GM12892 (cell line): ENCODE measurements around the gene CACNA1B.
"Not testable (repeated sequence)": the region's sequence is repeated elsewhere in the genome, so short reads cannot be mapped to it uniquely, and the experiment has no call there.

ENCODE experiments used
- POLR2AphosphoS5 ChIP-seq: IDR thresholded peaks from 2 replicates; pipeline ENCODE4 v1.6.1; 2011; ENCODE audit warnings: low read depth, low read length, control low read depth
- TAF1 ChIP-seq: IDR thresholded peaks from 2 replicates; pipeline ENCODE4 v1.6.1; 2011; ENCODE audit warnings: low read depth, mild to moderate bottlenecking, control low read depth, low read length, borderline replicate concordance

DNA sequence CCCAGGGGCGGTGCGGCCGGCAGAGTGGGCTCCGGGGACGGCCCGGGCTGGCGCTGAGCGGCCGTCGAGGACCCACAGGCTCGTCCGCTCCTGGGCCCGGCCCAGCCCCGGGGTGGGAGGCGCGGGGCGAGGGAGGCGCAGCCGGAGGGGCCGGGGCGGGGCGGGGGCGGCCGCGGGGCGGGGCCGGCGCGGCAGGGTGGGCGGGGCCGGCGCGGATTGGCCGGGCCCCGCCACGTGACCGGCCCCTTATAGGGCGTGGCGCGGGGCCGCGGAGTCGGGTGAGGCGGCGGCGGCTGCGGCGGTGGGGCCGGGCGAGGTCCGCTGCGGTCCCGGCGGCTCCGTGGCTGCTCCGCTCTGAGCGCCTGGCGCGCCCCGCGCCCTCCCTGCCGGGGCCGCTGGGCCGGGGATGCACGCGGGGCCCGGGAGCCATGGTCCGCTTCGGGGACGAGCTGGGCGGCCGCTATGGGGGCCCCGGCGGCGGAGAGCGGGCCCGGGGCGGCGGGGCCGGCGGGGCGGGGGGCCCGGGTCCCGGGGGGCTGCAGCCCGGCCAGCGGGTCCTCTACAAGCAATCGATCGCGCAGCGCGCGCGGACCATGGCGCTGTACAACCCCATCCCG, at the start of gene CACNA1B:
- TF ChIP-seq POLR2AphosphoS5, TAF1: not testable (repeated sequence)
